Activated CD4-positive, alpha-beta T cell treated with anti-CD3 and anti-CD28 coated beads, Interleukin-2, amount 10 ng/mL, durations not matched to agents 7 days and 5 days (primary cell): ENCODE measurements around the gene CTIF. TPM values are rescaled to one million over a fixed set of nuclear protein-coding genes. Genes with fewer than 3 reads are reported as not detected.
A peak's percentile ranks its signal among the peaks of the same experiment; 100 is the strongest.
"Not testable (repeated sequence)": the region's sequence is repeated elsewhere in the genome, so short reads cannot be mapped to it uniquely, and the experiment has no call there.

ENCODE experiments used
- CTCF ChIA-PET: fragments of 350-600 bp; sonication (Branson Sonifier 250); formaldehyde crosslinking; loops from one replicate; lab custom pipeline; 2021; ENCODE audit warnings: antibody characterized with exemption; lab: Charles Lee
- POLR2A ChIA-PET: fragments of 350-600 bp; sonication (Branson Sonifier 250); formaldehyde crosslinking; loops from one replicate; lab custom pipeline; 2021; ENCODE audit warnings: antibody characterized with exemption; lab: Charles Lee
- DNase-seq: peaks from one replicate; pipeline ENCODE4 v3.0.0-alpha.2; 2020
- H3K27ac Mint-ChIP-seq: one replicate; pipeline ENCODE4 v1.8.0; 2021; ENCODE audit warnings: mild to moderate bottlenecking, moderate library complexity, mixed read lengths
- H3K27me3 Mint-ChIP-seq: one replicate; pipeline ENCODE4 v1.8.0; 2021; ENCODE audit warnings: mixed read lengths
- H3K36me3 Mint-ChIP-seq: one replicate; pipeline ENCODE4 v1.8.0; 2021; ENCODE audit warnings: low read depth, mixed read lengths
- H3K4me1 Mint-ChIP-seq: one replicate; pipeline ENCODE4 v1.8.0; 2021; ENCODE audit warnings: mixed read lengths
- H3K4me3 Mint-ChIP-seq: one replicate; pipeline ENCODE4 v1.8.0; 2021; ENCODE audit warnings: mild to moderate bottlenecking, moderate library complexity, mixed read lengths
- H3K9me3 Mint-ChIP-seq: one replicate; pipeline ENCODE4 v1.8.0; 2021; ENCODE audit warnings: mixed read lengths
- total RNA-seq, 2 experiments: library from RNA; stranded (reverse); gene quantifications; one replicate each; pipeline ENCODE4 v1.2.3, GENCODE V29; 2021

Gene CTIF
- total RNA-seq, 2 experiments from 2014 or later = 1.5 to 2.7 TPM

GRCh38 chr18:48864876-48865275 is 326.0 kb downstream of the CTIF start:
- Mint-ChIP-seq H3K27me3 (no peaks in the 10 kb centered on the region), H3K27ac (no peak overlapping the region), H3K9me3 (peaks cover 8% of the 10 kb centered on the region), H3K4me3 (no peak overlapping the region), H3K36me3 (no peaks in the 10 kb centered on the region), H3K4me1 (peaks cover 14% of the 10 kb centered on the region)
- no peak for DNase-seq
- POLR2A ChIA-PET = no interaction called here
- CTCF ChIA-PET = no interaction called here

GRCh38 chr18:48866028-48866733 is 327.4 kb downstream of the CTIF start:
- Mint-ChIP-seq H3K27me3 (no peaks in the 10 kb centered on the region), H3K36me3 (no peaks in the 10 kb centered on the region), H3K4me1 (peaks cover 14% of the 10 kb centered on the region), H3K9me3 (peaks cover 8% of the 10 kb centered on the region), H3K27ac (no peak overlapping the region), H3K4me3 (no peak overlapping the region)
- ChIA-PET CTCF (no interaction called here), POLR2A (no interaction called here)
- no peak for DNase-seq

GRCh38 chr18:48866856-48867255 is 328.0 kb downstream of the CTIF start:
- CTCF ChIA-PET = interaction anchor here (1.1 kb wide), 1 partner anchor 17 kb away, joined by 3 read pairs; no protein-coding TSS in a partner anchor
- Mint-ChIP-seq H3K9me3 (peaks cover 8% of the 10 kb centered on the region), H3K27me3 (no peaks in the 10 kb centered on the region), H3K4me1 (peaks cover 14% of the 10 kb centered on the region), H3K27ac (no peak overlapping the region), H3K36me3 (no peaks in the 10 kb centered on the region), H3K4me3 (no peak overlapping the region)
- DNase-seq = no peak
- POLR2A ChIA-PET = no interaction called here

GRCh38 chr18:48867978-48868377 is 329.1 kb downstream of the CTIF start:
- Mint-ChIP-seq H3K4me3 (no peak overlapping the region), H3K27ac (peak overlapping the region; percentile 89), H3K36me3 (no peaks in the 10 kb centered on the region), H3K27me3 (no peaks in the 10 kb centered on the region), H3K4me1 (peaks cover 14% of the 10 kb centered on the region), H3K9me3 (peaks cover 8% of the 10 kb centered on the region)
- ChIA-PET POLR2A (no interaction called here), CTCF (interaction anchor here (1.2 kb wide), 1 partner anchor 10 kb away, joined by 6 read pairs; no protein-coding TSS in a partner anchor)
- no peak for DNase-seq

GRCh38 chr18:48868468-48869466 is 329.9 kb downstream of the CTIF start:
- H3K4me3 Mint-ChIP-seq = no peak overlapping the region
- ChIA-PET CTCF (interaction anchor here (0.6 to 1.5 kb wide), 5 partner anchors 9 to 79 kb away, joined by 3 to 6 read pairs (median 3); no protein-coding TSS in a partner anchor), POLR2A (no interaction called here)
- H3K27me3 Mint-ChIP-seq = no peaks in the 10 kb centered on the region
- peak overlapping the region; percentile 89 for H3K27ac Mint-ChIP-seq
- H3K4me1 Mint-ChIP-seq = peaks cover 16% of the 10 kb centered on the region
- peaks cover 8% of the 10 kb centered on the region for H3K9me3 Mint-ChIP-seq
- DNase-seq = peak; percentile 34
- no peaks in the 10 kb centered on the region for H3K36me3 Mint-ChIP-seq

GRCh38 chr18:48869591-48869990 is 330.8 kb downstream of the CTIF start:
- POLR2A ChIA-PET = no interaction called here

GRCh38 chr18:48870926-48871325 is 332.1 kb downstream of the CTIF start:
- peaks cover 16% of the 10 kb centered on the region for H3K4me1 Mint-ChIP-seq
- CTCF ChIA-PET, H3K4me3 Mint-ChIP-seq, DNase-seq, H3K27ac Mint-ChIP-seq, H3K27me3 Mint-ChIP-seq, H3K36me3 Mint-ChIP-seq, POLR2A ChIA-PET, H3K9me3 Mint-ChIP-seq: not testable (repeated sequence)

More at GRCh38 chr18:48869591-48869990, 330.8 kb downstream of the CTIF start:
- H3K4me1 Mint-ChIP-seq = peaks cover 16% of the 10 kb centered on the region
- H3K27me3 Mint-ChIP-seq = no peaks in the 10 kb centered on the region
- no peak for DNase-seq
- H3K36me3 Mint-ChIP-seq = no peaks in the 10 kb centered on the region
- H3K4me3 Mint-ChIP-seq = no peak overlapping the region
- H3K27ac Mint-ChIP-seq = no peak overlapping the region
- CTCF ChIA-PET = interaction anchor here (1.5 kb wide), 1 partner anchor 8 kb away, joined by 6 read pairs; no protein-coding TSS in a partner anchor
- H3K9me3 Mint-ChIP-seq = peaks cover 4% of the 10 kb centered on the region

- POLR2A ChIA-PET = no interaction called here
- H3K36me3 Mint-ChIP-seq = no peaks in the 10 kb centered on the region
These were observed 332.7 kb downstream of the CTIF start for GRCh38 chr18:48871391-48872166.

GRCh38 chr18:48872234-48873145 is 333.7 kb downstream of the CTIF start:
- no peak for DNase-seq
- Mint-ChIP-seq H3K9me3 (no peaks in the 10 kb centered on the region), H3K27ac (no peak overlapping the region), H3K36me3 (no peaks in the 10 kb centered on the region), H3K27me3 (no peaks in the 10 kb centered on the region), H3K4me1 (peaks cover 16% of the 10 kb centered on the region), H3K4me3 (no peak overlapping the region)
- CTCF ChIA-PET = interaction anchor here (1.4 kb wide), 2 partner anchors 16 to 40 kb away, joined by 3 read pairs; no protein-coding TSS in a partner anchor
- POLR2A ChIA-PET = no interaction called here

More at GRCh38 chr18:48871391-48872166, 332.7 kb downstream of the CTIF start:
- Mint-ChIP-seq H3K4me3 (no peak overlapping the region), H3K9me3 (no peaks in the 10 kb centered on the region), H3K27me3 (no peaks in the 10 kb centered on the region), H3K4me1 (peaks cover 16% of the 10 kb centered on the region), H3K27ac (no peak overlapping the region)
- DNase-seq = no peak
- CTCF ChIA-PET = no interaction called here

- H3K9me3 Mint-ChIP-seq = no peaks in the 10 kb centered on the region
- ChIA-PET CTCF (interaction anchor here (1.1 to 1.5 kb wide), 3 partner anchors 9 to 14 kb away, joined by 3 read pairs; no protein-coding TSS in a partner anchor), POLR2A (no interaction called here)
- DNase-seq = no peak
- H3K36me3 Mint-ChIP-seq = no peaks in the 10 kb centered on the region
- peaks cover 1% of the 10 kb centered on the region for H3K4me1 Mint-ChIP-seq
- H3K4me3 Mint-ChIP-seq = no peak overlapping the region
- no peaks in the 10 kb centered on the region for H3K27me3 Mint-ChIP-seq
- H3K27ac Mint-ChIP-seq = no peak overlapping the region
These were observed 335.4 kb downstream of the CTIF start for GRCh38 chr18:48874233-48874632.

- POLR2A ChIA-PET = no interaction called here
- CTCF ChIA-PET = interaction anchor here (1.1 to 1.5 kb wide), 2 partner anchors 9 to 13 kb away, joined by 3 read pairs; no protein-coding TSS in a partner anchor
- Mint-ChIP-seq H3K9me3 (no peaks in the 10 kb centered on the region), H3K4me1 (peaks cover 1% of the 10 kb centered on the region), H3K27ac (no peak overlapping the region), H3K36me3 (no peaks in the 10 kb centered on the region), H3K27me3 (peaks cover under 1% of the 10 kb centered on the region), H3K4me3 (no peak overlapping the region)
- no peak for DNase-seq
These were observed 335.9 kb downstream of the CTIF start for GRCh38 chr18:48874701-48875162.
